ENCODE data around the gene ZNF311. TPM values are rescaled to one million over a fixed set of nuclear protein-coding genes. Genes with fewer than 3 reads are reported as not detected.

ZNF311 gene
- total and polyA plus RNA-seq, 2 of the 13 experiments (the other 11 are each of a cell fraction or from before 2014, with no cell fraction given) = not detected

GRCh38 chr6:28947831-28948270 is 57.3 kb downstream of the ZNF311 start (continued):
- TF ChIP-seq, protein P1, sequence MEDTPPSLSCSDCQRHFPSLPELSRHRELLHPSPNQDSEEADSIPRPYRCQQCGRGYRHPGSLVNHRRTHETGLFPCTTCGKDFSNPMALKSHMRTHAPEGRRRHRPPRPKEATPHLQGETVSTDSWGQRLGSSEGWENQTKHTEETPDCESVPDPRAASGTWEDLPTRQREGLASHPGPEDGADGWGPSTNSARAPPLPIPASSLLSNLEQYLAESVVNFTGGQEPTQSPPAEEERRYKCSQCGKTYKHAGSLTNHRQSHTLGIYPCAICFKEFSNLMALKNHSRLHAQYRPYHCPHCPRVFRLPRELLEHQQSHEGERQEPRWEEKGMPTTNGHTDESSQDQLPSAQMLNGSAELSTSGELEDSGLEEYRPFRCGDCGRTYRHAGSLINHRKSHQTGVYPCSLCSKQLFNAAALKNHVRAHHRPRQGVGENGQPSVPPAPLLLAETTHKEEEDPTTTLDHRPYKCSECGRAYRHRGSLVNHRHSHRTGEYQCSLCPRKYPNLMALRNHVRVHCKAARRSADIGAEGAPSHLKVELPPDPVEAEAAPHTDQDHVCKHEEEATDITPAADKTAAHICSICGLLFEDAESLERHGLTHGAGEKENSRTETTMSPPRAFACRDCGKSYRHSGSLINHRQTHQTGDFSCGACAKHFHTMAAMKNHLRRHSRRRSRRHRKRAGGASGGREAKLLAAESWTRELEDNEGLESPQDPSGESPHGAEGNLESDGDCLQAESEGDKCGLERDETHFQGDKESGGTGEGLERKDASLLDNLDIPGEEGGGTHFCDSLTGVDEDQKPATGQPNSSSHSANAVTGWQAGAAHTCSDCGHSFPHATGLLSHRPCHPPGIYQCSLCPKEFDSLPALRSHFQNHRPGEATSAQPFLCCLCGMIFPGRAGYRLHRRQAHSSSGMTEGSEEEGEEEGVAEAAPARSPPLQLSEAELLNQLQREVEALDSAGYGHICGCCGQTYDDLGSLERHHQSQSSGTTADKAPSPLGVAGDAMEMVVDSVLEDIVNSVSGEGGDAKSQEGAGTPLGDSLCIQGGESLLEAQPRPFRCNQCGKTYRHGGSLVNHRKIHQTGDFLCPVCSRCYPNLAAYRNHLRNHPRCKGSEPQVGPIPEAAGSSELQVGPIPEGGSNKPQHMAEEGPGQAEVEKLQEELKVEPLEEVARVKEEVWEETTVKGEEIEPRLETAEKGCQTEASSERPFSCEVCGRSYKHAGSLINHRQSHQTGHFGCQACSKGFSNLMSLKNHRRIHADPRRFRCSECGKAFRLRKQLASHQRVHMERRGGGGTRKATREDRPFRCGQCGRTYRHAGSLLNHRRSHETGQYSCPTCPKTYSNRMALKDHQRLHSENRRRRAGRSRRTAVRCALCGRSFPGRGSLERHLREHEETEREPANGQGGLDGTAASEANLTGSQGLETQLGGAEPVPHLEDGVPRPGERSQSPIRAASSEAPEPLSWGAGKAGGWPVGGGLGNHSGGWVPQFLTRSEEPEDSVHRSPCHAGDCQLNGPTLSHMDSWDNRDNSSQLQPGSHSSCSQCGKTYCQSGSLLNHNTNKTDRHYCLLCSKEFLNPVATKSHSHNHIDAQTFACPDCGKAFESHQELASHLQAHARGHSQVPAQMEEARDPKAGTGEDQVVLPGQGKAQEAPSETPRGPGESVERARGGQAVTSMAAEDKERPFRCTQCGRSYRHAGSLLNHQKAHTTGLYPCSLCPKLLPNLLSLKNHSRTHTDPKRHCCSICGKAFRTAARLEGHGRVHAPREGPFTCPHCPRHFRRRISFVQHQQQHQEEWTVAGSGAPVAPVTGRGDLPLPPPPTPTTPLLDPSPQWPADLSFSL (CRISPR knock-in tag; IDR thresholded peaks at IDR 0.05) = no peak
- TF ChIP-seq ZNF800 (CRISPR knock-in tag; IDR thresholded peaks at IDR 0.05) (no peak), ZNF782 (CRISPR knock-in tag; IDR thresholded peaks at IDR 0.05; ENCODE audit: borderline replicate concordance) (no peak), ZNF329 (CRISPR knock-in tag; IDR thresholded peaks at IDR 0.05; ENCODE audit: low read depth) (no peak), YEATS2 (CRISPR knock-in tag; IDR thresholded peaks at IDR 0.05; ENCODE audit: borderline replicate concordance) (peak; percentile 22; the same call in 1 of the 2 replicates), HOXD1 (CRISPR knock-in tag; IDR thresholded peaks at IDR 0.05) (no peak), SIN3B (IDR thresholded peaks at IDR 0.05; ENCODE audit: low read length) (no peak), ZNF746 (CRISPR knock-in tag; IDR thresholded peaks at IDR 0.05) (no peak), EZH2 (conservative IDR thresholded peaks at IDR 0.05; ENCODE audit: low read depth, low read length) (no peak), ZNF607 (CRISPR knock-in tag; IDR thresholded peaks at IDR 0.05; ENCODE audit: borderline replicate concordance) (no peak), ZFP36L2 (CRISPR knock-in tag; IDR thresholded peaks at IDR 0.05) (no peak), ETS1 (CRISPR knock-in tag; IDR thresholded peaks at IDR 0.05) (no peak), TOE1 (CRISPR knock-in tag; IDR thresholded peaks at IDR 0.05) (no peak), NAIF1 (CRISPR knock-in tag; IDR thresholded peaks at IDR 0.05; ENCODE audit: borderline replicate concordance) (no peak), ATF3 (CRISPR knock-in tag; IDR thresholded peaks at IDR 0.05) (peak; percentile 74), FOXK1 (CRISPR knock-in tag; IDR thresholded peaks at IDR 0.05; ENCODE audit: borderline replicate concordance, low read depth) (no peak), JUND (CRISPR knock-in tag; IDR thresholded peaks at IDR 0.05) (peak; percentile 61; the same call in 1 of the 2 replicates), HOXA5 (CRISPR knock-in tag; IDR thresholded peaks at IDR 0.05) (no peak), ZNF660 (CRISPR knock-in tag; IDR thresholded peaks at IDR 0.05; ENCODE audit: borderline replicate concordance, low read depth) (no peak), NCOA1 (CRISPR knock-in tag; IDR thresholded peaks at IDR 0.05) (no peak)
- TF ChIP-seq, protein P2, sequence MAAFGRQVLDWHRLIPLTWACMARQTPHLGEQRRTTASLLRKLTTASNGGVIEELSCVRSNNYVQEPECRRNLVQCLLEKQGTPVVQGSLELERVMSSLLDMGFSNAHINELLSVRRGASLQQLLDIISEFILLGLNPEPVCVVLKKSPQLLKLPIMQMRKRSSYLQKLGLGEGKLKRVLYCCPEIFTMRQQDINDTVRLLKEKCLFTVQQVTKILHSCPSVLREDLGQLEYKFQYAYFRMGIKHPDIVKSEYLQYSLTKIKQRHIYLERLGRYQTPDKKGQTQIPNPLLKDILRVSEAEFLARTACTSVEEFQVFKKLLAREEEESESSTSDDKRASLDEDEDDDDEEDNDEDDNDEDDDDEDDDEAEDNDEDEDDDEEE (CRISPR knock-in tag; IDR thresholded peaks at IDR 0.05) = no peak
